ENCODE data around the gene MYO10.

MYO10 gene

GRCh38 chr5:16894236-16895057, 41.6 kb downstream of the MYO10 start (continued):
- TF ChIP-seq ZNF18 (tag by site-specific recombination; IDR thresholded peaks at IDR 0.05) = peak; percentile 60; the same call in 1 of the 2 replicates
- TF ChIP-seq ZNF24 (tag by site-specific recombination; IDR thresholded peaks at IDR 0.05) = peak; percentile 79; the same call in 1 of the 2 replicates
- TF ChIP-seq TCF7L2 (IDR thresholded peaks at IDR 0.05; ENCODE audit: borderline replicate concordance, low read depth, low read length) = no peak; the same call in 1 of the 2 replicates
- no peak for TF ChIP-seq ZNF707 (tag by site-specific recombination; IDR thresholded peaks at IDR 0.05)
- TF ChIP-seq ZNF843 (tag by site-specific recombination; IDR thresholded peaks at IDR 0.05) = peak; percentile 86; the same call in 1 of the 2 replicates
- TF ChIP-seq GFI1B (tag by site-specific recombination; IDR thresholded peaks at IDR 0.05) = no peak
- TF ChIP-seq ZFP41 (tag by site-specific recombination; IDR thresholded peaks at IDR 0.05; ENCODE audit: borderline replicate concordance) = no peak
- no peak for TF ChIP-seq ZBTB10 (tag by site-specific recombination; IDR thresholded peaks at IDR 0.05)
- TF ChIP-seq ZNF639 (tag by site-specific recombination; IDR thresholded peaks at IDR 0.05) = peak; percentile 86; the same call in 1 of the 2 replicates
- TF ChIP-seq ZNF561 (tag by site-specific recombination; IDR thresholded peaks at IDR 0.05; ENCODE audit: borderline replicate concordance) = peak; percentile 78; the same call in 1 of the 2 replicates
- no peak for TF ChIP-seq ZNF426 (tag by site-specific recombination; IDR thresholded peaks at IDR 0.05)
- peak; percentile 90 for TF ChIP-seq KLF8 (tag by site-specific recombination; IDR thresholded peaks at IDR 0.05)
- peak; percentile 68 for TF ChIP-seq ZNF2 (tag by site-specific recombination; IDR thresholded peaks at IDR 0.05)
- TF ChIP-seq ZNF76 (tag by site-specific recombination; IDR thresholded peaks at IDR 0.05; ENCODE audit: borderline replicate concordance, low read depth) = peak; percentile 83
- peak; percentile 94 for TF ChIP-seq ZBTB17 (tag by site-specific recombination; IDR thresholded peaks at IDR 0.05)
- peak; percentile 37; the same call in 1 of the 2 replicates for TF ChIP-seq ZNF518A (tag by site-specific recombination; conservative IDR thresholded peaks at IDR 0.05; ENCODE audit: low read depth)
- no peak for TF ChIP-seq ZNF174 (tag by site-specific recombination; IDR thresholded peaks at IDR 0.05)
- TF ChIP-seq OSR2 (tag by site-specific recombination; IDR thresholded peaks at IDR 0.05) = peak; percentile 95
- TF ChIP-seq ZBTB48 (tag by site-specific recombination; IDR thresholded peaks at IDR 0.05) = peak; percentile 52; the same call in 1 of the 2 replicates
- no peak for TF ChIP-seq ZNF449 (tag by site-specific recombination; IDR thresholded peaks at IDR 0.05)
- TF ChIP-seq ZNF202 (tag by site-specific recombination; IDR thresholded peaks at IDR 0.05; ENCODE audit: borderline replicate concordance) = no peak
- peak; percentile 88 for TF ChIP-seq KLF10 (tag by site-specific recombination; IDR thresholded peaks at IDR 0.05)
- 0 out of 2 replicates have a peak, but pooled peaks have one; percentile 2 for TF ChIP-seq ZNF596 (tag by site-specific recombination; IDR thresholded peaks at IDR 0.05)
- peak; percentile 99 for TF ChIP-seq ZSCAN30 (tag by site-specific recombination; IDR thresholded peaks at IDR 0.05)
- TF ChIP-seq ZNF26 (tag by site-specific recombination; IDR thresholded peaks at IDR 0.05) = no peak
